ENCODE data around the gene PDZRN4. TPM values are rescaled to one million over a fixed set of nuclear protein-coding genes. Genes with fewer than 3 reads are reported as not detected.

PDZRN4 gene
- total and polyA plus RNA-seq, 9 donors: 1.5 to 11.0 (median 4.1) TPM

DNA sequence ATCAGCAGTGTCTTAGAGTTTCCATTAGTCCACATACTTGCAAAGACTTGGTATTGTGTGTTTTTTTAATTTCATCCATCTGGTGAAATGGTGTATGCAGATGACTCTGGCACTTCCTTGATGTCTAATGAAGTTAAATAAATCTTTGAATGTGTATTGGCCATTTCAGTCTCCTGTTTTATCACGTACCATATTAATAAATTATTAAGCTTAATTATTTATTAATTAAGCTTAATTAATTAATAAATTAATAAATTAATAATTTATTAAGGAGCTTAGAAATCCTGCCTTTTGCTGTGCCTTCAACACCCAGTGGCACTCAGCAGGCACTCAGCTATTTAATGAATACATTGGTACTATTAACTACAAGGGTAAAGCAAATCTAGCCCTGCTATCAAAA, 18.2 kb downstream of the PDZRN4 start:
- H3K4me1 ChIP-seq (ENCODE audit: insufficient read depth): peaks cover 1% of the 10 kb centered on the region
- H3K4me3 ChIP-seq: no peak overlapping the region
- no peaks in the 10 kb centered on the region for H3K9me3 ChIP-seq
- DNase-seq: no peak
- peak overlapping the region in 1 of 2 donors; percentile 62 for H3K27ac ChIP-seq
- intact Hi-C loops (cut with DNase I): no loop called here
- TF ChIP-seq, protein P1, sequence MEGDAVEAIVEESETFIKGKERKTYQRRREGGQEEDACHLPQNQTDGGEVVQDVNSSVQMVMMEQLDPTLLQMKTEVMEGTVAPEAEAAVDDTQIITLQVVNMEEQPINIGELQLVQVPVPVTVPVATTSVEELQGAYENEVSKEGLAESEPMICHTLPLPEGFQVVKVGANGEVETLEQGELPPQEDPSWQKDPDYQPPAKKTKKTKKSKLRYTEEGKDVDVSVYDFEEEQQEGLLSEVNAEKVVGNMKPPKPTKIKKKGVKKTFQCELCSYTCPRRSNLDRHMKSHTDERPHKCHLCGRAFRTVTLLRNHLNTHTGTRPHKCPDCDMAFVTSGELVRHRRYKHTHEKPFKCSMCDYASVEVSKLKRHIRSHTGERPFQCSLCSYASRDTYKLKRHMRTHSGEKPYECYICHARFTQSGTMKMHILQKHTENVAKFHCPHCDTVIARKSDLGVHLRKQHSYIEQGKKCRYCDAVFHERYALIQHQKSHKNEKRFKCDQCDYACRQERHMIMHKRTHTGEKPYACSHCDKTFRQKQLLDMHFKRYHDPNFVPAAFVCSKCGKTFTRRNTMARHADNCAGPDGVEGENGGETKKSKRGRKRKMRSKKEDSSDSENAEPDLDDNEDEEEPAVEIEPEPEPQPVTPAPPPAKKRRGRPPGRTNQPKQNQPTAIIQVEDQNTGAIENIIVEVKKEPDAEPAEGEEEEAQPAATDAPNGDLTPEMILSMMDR (IDR thresholded peaks at IDR 0.05): no peak
- TF ChIP-seq EP300 (IDR thresholded peaks at IDR 0.05) (no peak), POLR2A (IDR thresholded peaks at IDR 0.05) (no peak)
- H3K36me3 ChIP-seq: no peaks in the 10 kb centered on the region
- no peaks in the 10 kb centered on the region for H3K27me3 ChIP-seq
- WGBS, 3 donors: 89 to 91% (median 90%) methylated on average over 1 of the region's 1 CpG

GRCh38 chr12:41211448-41211847, 23.3 kb downstream of the PDZRN4 start:
- TF ChIP-seq EP300 (IDR thresholded peaks at IDR 0.05) (no peak), POLR2A (IDR thresholded peaks at IDR 0.05) (no peak)
- TF ChIP-seq, protein P1 (IDR thresholded peaks at IDR 0.05): no peak
- WGBS, 3 donors: 81 to 84% (median 83%) methylated on average over 3 of the region's 3 CpGs
- H3K36me3 ChIP-seq: no peaks in the 10 kb centered on the region
- H3K4me1 ChIP-seq (ENCODE audit: insufficient read depth): no peaks in the 10 kb centered on the region
- H3K4me3 ChIP-seq: no peak overlapping the region
- intact Hi-C loops (cut with DNase I): no loop called here
- H3K27ac ChIP-seq: no peak overlapping the region
- DNase-seq: no peak
- no peaks in the 10 kb centered on the region for H3K27me3 ChIP-seq
- H3K9me3 ChIP-seq: no peaks in the 10 kb centered on the region

GRCh38 chr12:41212625-41213024, 24.5 kb downstream of the PDZRN4 start:
- TF ChIP-seq EP300 (IDR thresholded peaks at IDR 0.05): no peak
- TF ChIP-seq POLR2A (IDR thresholded peaks at IDR 0.05): no peak
- TF ChIP-seq, protein P1 (IDR thresholded peaks at IDR 0.05): no peak
- intact Hi-C loops (cut with DNase I): no loop called here
- 5 to 44% (median 43%) methylated on average over 2 of the region's 2 CpGs for WGBS, 3 donors
- Histone ChIP-seq H3K36me3 (no peaks in the 10 kb centered on the region), H3K9me3 (no peaks in the 10 kb centered on the region), H3K4me3 (no peak overlapping the region), H3K4me1 (ENCODE audit: insufficient read depth) (peaks cover 5% of the 10 kb centered on the region), H3K27me3 (no peaks in the 10 kb centered on the region), H3K27ac (no peak overlapping the region)
- DNase-seq: no peak

GRCh38 chr12:41213107-41213506, 25.0 kb downstream of the PDZRN4 start:
- no peaks in the 10 kb centered on the region for H3K27me3 ChIP-seq
- no peak overlapping the region for H3K4me3 ChIP-seq
- peaks cover 6% of the 10 kb centered on the region for H3K4me1 ChIP-seq (ENCODE audit: insufficient read depth)
- intact Hi-C loops (cut with DNase I): no loop called here
- WGBS, 3 donors: 14 to 26% (median 21%) methylated on average over 7 of the region's 7 CpGs
- H3K27ac ChIP-seq: no peak overlapping the region
- no peaks in the 10 kb centered on the region for H3K36me3 ChIP-seq
- TF ChIP-seq EP300 (IDR thresholded peaks at IDR 0.05) (no peak), POLR2A (IDR thresholded peaks at IDR 0.05) (no peak)
- TF ChIP-seq, protein P1 (IDR thresholded peaks at IDR 0.05): no peak
- DNase-seq: no peak
- no peaks in the 10 kb centered on the region for H3K9me3 ChIP-seq

All from ovary (tissue), 9 donors.